ENCODE results near the gene RMC1. TPM values are rescaled to one million over a fixed set of nuclear protein-coding genes. Genes with fewer than 3 reads are reported as not detected.
A peak's percentile ranks its signal among the peaks of the same experiment; 100 is the strongest.
"Not testable (repeated sequence)": the region's sequence is repeated elsewhere in the genome, so short reads cannot be mapped to it uniquely, and the experiment has no call there.

The RMC1 gene
- 22.6 and 30.1 TPM in 2 replicates for total RNA-seq

GRCh38 chr18:23503038-23503962 lies at the start of gene RMC1:
Gene RMC1 (plus strand): TSS chr18:23503511. CDS start chr18:23503619, 108 bp downstream.
- peak; percentile 78 for DNase-seq (ENCODE audit: low read depth, low spot score)

- no peak for DNase-seq (ENCODE audit: low read depth, low spot score)
These were observed 49.6 kb upstream of the RMC1 start for GRCh38 chr18:23453680-23454058.

- DNase-seq (ENCODE audit: low read depth, low spot score): no peak
These were observed 46.5 kb upstream of the RMC1 start for GRCh38 chr18:23456835-23457234.

GRCh38 chr18:23458830-23459529 lies 44.3 kb upstream of the RMC1 start:
- DNase-seq (ENCODE audit: low read depth, low spot score): no peak

- DNase-seq (ENCODE audit: low read depth, low spot score): no peak
These were observed 43.8 kb upstream of the RMC1 start for GRCh38 chr18:23459530-23459921.

GRCh38 chr18:23460285-23461273 lies 42.7 kb upstream of the RMC1 start:
- no peak for DNase-seq (ENCODE audit: low read depth, low spot score)

GRCh38 chr18:23462876-23463275 lies 40.4 kb upstream of the RMC1 start:
- no peak for DNase-seq (ENCODE audit: low read depth, low spot score)

GRCh38 chr18:23468753-23469459 lies 34.4 kb upstream of the RMC1 start:
- no peak for DNase-seq (ENCODE audit: low read depth, low spot score)

- no peak for DNase-seq (ENCODE audit: low read depth, low spot score)
These were observed 32.5 kb upstream of the RMC1 start for GRCh38 chr18:23470620-23471387.

GRCh38 chr18:23471486-23471885 lies 31.8 kb upstream of the RMC1 start:
- DNase-seq (ENCODE audit: low read depth, low spot score): no peak

GRCh38 chr18:23479829-23480505 lies 23.3 kb upstream of the RMC1 start:
- DNase-seq (ENCODE audit: low read depth, low spot score): no peak

GRCh38 chr18:23484561-23485182 lies 18.6 kb upstream of the RMC1 start:
- DNase-seq (ENCODE audit: low read depth, low spot score): no peak

GRCh38 chr18:23485386-23485785 lies 17.9 kb upstream of the RMC1 start:
- DNase-seq (ENCODE audit: low read depth, low spot score): no peak

GRCh38 chr18:23487738-23488570 lies 15.4 kb upstream of the RMC1 start:
- peak; percentile 48 for DNase-seq (ENCODE audit: low read depth, low spot score)

- DNase-seq (ENCODE audit: low read depth, low spot score): not testable (repeated sequence)
These were observed 13.7 kb upstream of the RMC1 start for GRCh38 chr18:23489586-23489985.

GRCh38 chr18:23493654-23494053 lies 9.7 kb upstream of the RMC1 start:
- DNase-seq (ENCODE audit: low read depth, low spot score): no peak

- DNase-seq (ENCODE audit: low read depth, low spot score): no peak
These were observed 8.3 kb upstream of the RMC1 start for GRCh38 chr18:23494992-23495391.
